HFF-Myc (cell line): ENCODE results near the gene TSPAN9.

Experiments used
- DNase-seq: peaks from one replicate; pipeline ENCODE4 v3.0.0-alpha.2; 2011; ENCODE audit warnings: low read depth; ENCODE audit errors: extremely low read depth
- H3K4me3 ChIP-seq: replicated peaks from 2 replicates; pipeline ENCODE4 v1.5.1; 2011; ENCODE audit warnings: low read depth, mild to moderate bottlenecking, control low read depth, low read length
- CTCF ChIP-seq: IDR thresholded peaks from 2 replicates; pipeline ENCODE4 v1.5.1; 2012; ENCODE audit warnings: mild to moderate bottlenecking, low read depth, low read length, control low read depth; ENCODE audit errors: missing control alignments

TSPAN9 gene

GRCh38 chr12:3090240-3091037 lies 13.3 kb downstream of the TSPAN9 start:
- DNase-seq: no peak
- no peak for TF ChIP-seq CTCF
- no peak overlapping the region for H3K4me3 ChIP-seq

- H3K4me3 ChIP-seq: no peak overlapping the region
- TF ChIP-seq CTCF: no peak
- no peak for DNase-seq
Measured at GRCh38 chr12:3091038-3091319, 13.8 kb downstream of the TSPAN9 start.

- no peak overlapping the region for H3K4me3 ChIP-seq
- no peak for DNase-seq
- no peak for TF ChIP-seq CTCF
Measured at GRCh38 chr12:3091382-3092241, 14.4 kb downstream of the TSPAN9 start.

GRCh38 chr12:3092764-3093163 lies 15.6 kb downstream of the TSPAN9 start:
- no peak for TF ChIP-seq CTCF
- no peak overlapping the region for H3K4me3 ChIP-seq
- no peak for DNase-seq

GRCh38 chr12:3097186-3097804 lies 20.1 kb downstream of the TSPAN9 start:
- no peak for TF ChIP-seq CTCF
- no peak overlapping the region for H3K4me3 ChIP-seq
- DNase-seq: no peak

- no peak overlapping the region for H3K4me3 ChIP-seq
- no peak for TF ChIP-seq CTCF
- no peak for DNase-seq
Measured at GRCh38 chr12:3097836-3098235, 20.7 kb downstream of the TSPAN9 start.
